Measurements from ENCODE around the gene SAMD11.

GRCh38 chr1:971751-972506, 48.2 kb downstream of the SAMD11 start:
- TF ChIP-seq CTCF (IDR thresholded peaks at IDR 0.05), result no peak
- no peak for TF ChIP-seq POLR2A (IDR thresholded peaks at IDR 0.05)
- no peak for TF ChIP-seq EP300 (IDR thresholded peaks at IDR 0.05)
